ENCODE data around the gene GPR137C.

Gene GPR137C

GRCh38 chr14:52640137-52640536 lies 87.5 kb downstream of the GPR137C start:
- no peak for TF ChIP-seq ZFX (IDR thresholded peaks at IDR 0.05)
- no peak overlapping the region for H3K27ac ChIP-seq

- H3K27ac ChIP-seq, result no peak overlapping the region
- TF ChIP-seq ZFX (IDR thresholded peaks at IDR 0.05) (no peak), CTCF (conservative IDR thresholded peaks at IDR 0.05) (no peak)
Observed at GRCh38 chr14:52641745-52642144, 89.1 kb downstream of the GPR137C start.

GRCh38 chr14:52649511-52649910 lies 96.9 kb downstream of the GPR137C start:
- no peak overlapping the region for H3K27ac ChIP-seq
- no peak for TF ChIP-seq CTCF (conservative IDR thresholded peaks at IDR 0.05)
- TF ChIP-seq ZFX (IDR thresholded peaks at IDR 0.05), result no peak

- H3K27ac ChIP-seq, result no peak overlapping the region
- TF ChIP-seq CTCF (conservative IDR thresholded peaks at IDR 0.05) (peak; percentile 11; the same call in 1 of the 2 replicates), ZFX (IDR thresholded peaks at IDR 0.05) (no peak)
Observed at GRCh38 chr14:52650774-52651173, 98.1 kb downstream of the GPR137C start.

- TF ChIP-seq ZFX (IDR thresholded peaks at IDR 0.05) (no peak), CTCF (conservative IDR thresholded peaks at IDR 0.05) (no peak)
Observed at GRCh38 chr14:52656905-52657304, 104.3 kb downstream of the GPR137C start.

GRCh38 chr14:52660325-52660724 lies 107.7 kb downstream of the GPR137C start:
- TF ChIP-seq ZFX (IDR thresholded peaks at IDR 0.05), result no peak
- TF ChIP-seq CTCF (conservative IDR thresholded peaks at IDR 0.05), result no peak

More at GRCh38 chr14:52656905-52657304, 104.3 kb downstream of the GPR137C start:
- H3K27ac ChIP-seq, result no peak overlapping the region

GRCh38 chr14:52660832-52661231 lies 108.2 kb downstream of the GPR137C start:
- TF ChIP-seq ZFX (IDR thresholded peaks at IDR 0.05), result no peak
- TF ChIP-seq CTCF (conservative IDR thresholded peaks at IDR 0.05), result no peak
- no peak overlapping the region for H3K27ac ChIP-seq

More at GRCh38 chr14:52660325-52660724, 107.7 kb downstream of the GPR137C start:
- H3K27ac ChIP-seq, result no peak overlapping the region

GRCh38 chr14:52661314-52661713 lies 108.7 kb downstream of the GPR137C start:
- H3K27ac ChIP-seq, result no peak overlapping the region
- TF ChIP-seq CTCF (conservative IDR thresholded peaks at IDR 0.05) (no peak), ZFX (IDR thresholded peaks at IDR 0.05) (no peak)

Measured in C4-2B (cell line).